Activated CD4-positive, alpha-beta T cell treated with anti-CD3 and anti-CD28 coated beads for 4 hours (primary cell): ENCODE measurements around the gene ACE.
A peak's percentile ranks its signal among the peaks of the same experiment; 100 is the strongest.
"Not testable (repeated sequence)": the region's sequence is repeated elsewhere in the genome, so short reads cannot be mapped to it uniquely, and the experiment has no call there.

ENCODE experiments used
- DNase-seq, 2 donors: peaks; one replicate each; pipeline ENCODE4 v3.0.0-alpha.2; 2020

ACE gene

DNA sequence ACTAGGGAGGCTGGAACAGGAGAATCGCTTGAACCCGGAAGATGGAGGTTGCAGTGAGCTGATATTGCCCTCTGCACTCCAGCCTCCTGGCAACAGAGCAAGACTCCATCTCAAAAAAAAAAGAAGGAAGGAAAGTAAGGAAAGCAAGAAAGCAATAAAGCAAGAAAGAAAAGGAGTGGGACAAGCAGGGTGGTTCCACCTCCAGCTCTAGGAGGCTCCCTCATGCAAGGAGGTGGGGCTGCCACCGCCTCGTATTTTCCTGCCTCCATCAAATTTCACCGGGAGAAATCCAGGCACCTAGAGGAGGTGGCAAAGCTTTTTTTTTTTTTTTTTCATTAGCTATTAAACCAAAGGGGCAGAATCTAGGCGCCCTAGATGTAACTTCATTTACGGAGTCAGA, 31.8 kb upstream of the ACE start:
- DNase-seq, result no peak

DNA sequence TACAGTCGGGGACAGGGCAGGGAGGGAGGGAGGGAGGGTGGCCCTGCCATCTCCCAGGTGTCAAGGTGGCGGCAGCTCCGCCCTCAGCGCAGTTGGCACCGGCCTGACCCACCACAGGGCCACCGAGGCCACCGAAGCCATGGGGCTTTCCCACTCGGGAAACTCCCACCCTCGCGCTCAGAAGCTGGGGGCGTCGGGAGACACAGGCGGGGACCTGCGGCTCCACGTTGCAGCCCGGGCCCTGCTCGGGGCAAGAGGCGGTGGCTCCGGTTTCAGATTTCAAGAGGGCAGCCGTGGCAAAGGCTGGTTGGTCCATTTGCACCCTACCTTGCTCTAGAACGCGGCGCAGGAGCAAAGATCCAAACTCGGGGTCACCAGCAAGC, 31.3 kb upstream of the ACE start:
- peak; percentile 71 to 77 for DNase-seq

DNA sequence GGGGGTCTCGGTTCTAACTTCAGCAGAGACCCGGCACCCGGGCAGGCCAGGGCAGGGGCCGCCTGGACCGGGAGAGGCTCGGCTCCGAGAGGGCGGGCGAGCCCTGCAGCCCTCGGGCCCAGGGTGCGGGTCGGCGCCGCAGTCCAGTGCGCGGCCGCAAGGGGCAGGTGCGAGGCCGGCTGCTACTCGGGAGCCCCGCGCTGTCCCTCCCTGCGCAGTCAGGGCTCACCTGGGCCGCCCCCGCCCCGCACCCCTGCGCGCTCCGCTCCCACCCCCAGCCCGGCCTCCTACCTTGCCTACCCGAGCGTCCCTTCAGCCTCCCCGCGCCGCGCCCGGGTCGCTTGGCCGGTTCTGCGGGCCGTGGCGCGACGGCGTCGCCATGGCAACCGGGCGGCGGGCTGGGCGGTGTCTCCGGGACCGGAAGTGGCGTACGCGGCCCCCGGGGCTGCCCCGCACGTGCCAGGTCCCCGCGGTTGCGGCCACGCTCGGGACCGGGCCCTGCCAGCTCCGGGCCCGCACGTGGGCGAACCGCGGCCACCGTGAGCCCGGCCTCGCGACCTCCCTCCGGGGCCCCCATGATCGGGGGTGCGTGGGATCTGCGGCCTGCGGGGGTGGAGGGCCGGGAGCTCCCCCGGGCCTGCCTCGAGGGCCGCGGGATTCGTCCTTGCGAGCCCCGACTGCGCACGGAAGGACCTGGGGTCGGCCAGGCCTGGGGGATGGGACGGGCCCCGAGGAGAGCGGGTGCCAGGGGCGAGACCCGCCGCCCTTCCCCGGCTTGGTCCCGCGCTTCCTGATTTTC, 30.7 kb upstream of the ACE start, which contains the start of gene CYB561:
TSS of gene CYB561 (minus strand) at position 353 of the 799 bp plus-strand sequence. CDS start 8,759 bp downstream, outside the sequence.
- DNase-seq, result peak; percentile 51 to 72

DNA sequence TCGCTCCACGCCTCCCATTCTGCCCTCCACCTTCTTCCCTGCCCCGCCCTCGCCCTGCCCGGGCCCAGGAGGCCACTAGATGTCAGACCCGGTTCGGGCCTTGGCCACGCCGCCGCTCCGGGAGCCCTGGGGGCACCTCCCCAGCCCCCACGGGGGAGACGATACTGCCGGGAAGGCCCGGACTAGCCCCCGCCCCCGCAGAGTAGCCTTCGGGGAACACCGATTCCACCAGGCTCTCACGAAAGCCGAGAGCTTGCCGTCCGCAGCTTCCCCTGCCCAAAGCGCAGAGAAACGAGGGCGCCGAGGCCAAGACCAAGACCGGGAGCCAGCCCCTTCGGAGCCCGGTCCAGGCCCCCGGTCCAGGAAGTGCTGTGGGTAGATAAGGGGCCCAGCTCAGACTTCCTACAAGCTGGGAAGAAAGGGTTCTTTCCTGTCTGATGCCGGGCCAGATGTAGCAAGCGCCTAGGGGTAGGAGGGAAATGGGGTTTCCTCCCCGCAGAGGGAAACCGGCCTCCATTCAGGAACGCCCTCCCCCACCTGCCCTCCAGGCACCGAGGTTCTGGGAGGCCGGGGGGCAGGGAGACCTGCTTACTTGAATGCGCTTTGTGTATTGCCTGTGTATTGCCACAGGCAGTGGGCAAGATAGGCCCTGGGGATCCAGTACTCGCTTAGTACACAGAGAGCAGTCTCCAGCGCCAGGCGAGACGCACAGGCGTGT, 29.9 kb upstream of the ACE start:
- DNase-seq, result peak; percentile 47 to 63

DNA sequence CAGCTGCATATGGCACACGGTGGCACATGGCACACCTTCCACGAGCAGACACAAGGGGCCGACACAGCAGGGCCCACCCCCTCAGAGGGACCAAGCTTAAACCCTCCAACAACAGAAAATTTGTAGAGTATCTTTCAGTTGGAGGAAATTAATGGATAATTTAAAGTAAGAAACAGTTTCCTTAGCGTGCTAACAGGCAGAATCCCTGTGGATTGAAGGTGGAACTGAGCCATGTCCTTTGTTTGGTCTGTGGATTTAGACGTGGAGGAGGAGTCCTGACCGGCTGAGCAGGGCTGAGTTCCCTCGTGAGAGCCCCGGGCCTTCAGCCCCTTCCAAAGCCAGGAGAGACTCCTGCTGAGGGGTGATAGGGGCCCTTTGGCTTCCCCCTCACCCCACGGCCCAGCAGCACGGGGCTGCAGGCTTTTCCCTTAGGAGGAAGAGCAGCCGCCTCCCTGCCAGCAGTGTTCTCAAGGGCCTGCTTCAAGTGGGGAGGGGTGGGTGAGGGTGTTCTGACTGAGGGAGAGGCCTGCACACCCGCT, 29.3 kb upstream of the ACE start:
- no peak for DNase-seq

DNA sequence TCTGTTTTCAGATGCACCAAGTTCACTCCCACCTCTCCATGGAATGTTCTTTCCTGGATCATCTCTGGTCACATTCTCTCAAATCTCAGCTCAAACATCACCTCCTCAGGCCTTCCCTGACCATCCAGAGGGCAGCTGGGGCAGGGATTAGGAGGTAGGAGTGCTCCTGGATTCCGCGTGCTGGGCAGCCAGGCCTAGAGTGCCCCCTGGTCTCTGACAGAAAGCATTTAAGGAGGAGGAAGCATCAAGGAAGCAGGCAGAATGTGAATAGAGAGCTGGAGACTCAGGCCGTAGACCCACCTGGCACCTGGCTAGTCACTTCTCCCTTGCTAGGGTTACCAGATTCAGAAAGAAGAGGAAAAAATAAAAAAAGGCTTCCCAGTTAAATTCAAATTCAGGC, 28.2 kb upstream of the ACE start:
- no peak for DNase-seq

DNA sequence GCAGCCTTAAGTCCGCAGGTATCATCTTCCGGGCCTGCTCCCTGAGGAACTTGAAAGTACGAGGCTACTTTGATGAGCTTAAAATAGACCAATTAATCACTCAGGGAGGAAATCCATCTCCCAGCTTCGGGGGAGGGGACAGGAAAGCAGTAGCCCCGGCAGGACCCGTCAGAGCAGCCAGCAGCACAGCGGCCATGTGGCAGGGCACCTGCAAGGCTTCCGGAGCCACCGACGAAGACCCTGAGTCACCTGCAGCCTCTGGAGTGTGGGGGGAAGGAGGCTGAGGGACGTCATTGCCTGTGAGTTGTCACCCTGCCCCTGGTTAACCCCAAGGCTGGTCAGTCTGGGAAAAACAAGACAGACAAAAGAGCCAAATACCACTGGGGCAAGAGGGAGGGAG, 26.3 kb upstream of the ACE start:
- DNase-seq, result no peak

DNA sequence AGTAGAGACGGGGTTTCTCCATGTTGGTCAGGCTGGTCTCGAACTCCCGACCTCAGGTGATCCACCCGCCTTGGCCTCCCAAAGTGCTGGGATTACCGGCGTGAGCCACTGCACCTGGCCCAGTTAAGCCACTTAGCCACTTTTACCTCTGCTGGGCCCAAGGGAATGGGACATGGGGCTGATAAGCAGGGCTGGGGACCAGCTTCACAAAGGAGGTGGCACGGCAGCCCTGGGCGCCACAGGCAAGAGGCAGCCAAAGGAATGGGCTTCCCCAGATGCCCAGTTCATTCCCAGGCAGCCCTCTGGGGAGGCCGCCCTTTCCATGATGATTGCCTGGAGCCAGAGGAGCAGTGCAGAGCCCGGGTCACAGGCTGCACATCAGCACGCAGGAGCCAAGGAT, 25.7 kb upstream of the ACE start:
- DNase-seq, result no peak

DNA sequence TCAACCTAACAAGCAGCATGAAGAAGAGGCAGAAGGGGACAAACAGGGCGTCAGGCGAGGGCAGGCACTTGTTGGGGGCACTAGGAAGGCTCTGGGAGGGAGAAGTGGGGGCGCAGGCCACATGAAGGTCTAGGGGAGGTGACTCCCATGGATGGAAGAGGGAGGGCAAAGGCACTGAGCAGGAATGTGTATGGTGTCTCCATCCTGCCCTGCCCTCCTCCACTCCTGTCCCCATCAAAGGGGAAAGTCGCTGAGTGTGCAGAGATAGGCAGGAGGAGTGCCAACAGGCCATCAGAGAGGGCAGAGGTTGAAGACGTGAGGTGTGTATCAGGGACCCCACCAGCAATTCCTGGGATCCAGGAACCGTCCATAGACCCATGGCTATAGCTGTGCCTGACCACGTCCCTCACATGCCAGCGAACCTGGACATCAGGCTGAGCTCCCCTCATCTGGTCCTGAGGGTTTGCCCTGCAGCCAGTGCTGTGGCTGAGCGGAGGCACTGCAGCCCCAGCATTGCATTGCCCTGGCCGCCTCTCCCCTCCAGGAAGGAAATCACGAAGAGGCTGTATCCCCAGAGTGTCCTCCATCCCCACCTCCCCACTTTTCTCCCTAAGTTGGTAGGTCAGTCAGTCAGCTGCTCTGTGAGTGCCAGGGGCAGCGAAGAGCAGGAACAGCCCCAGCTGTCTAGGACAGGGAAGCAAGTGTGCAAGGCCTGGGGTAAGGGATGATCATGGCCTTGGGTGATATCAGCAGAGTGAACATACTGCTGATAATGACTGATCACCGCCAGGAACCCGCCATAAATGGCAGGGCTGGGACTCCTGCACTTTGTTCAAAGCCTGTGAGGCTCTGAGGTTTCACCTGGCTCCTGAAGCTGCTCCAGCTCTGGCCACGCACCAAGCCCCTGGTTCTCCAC, 24.6 kb upstream of the ACE start:
- no peak for DNase-seq

DNA sequence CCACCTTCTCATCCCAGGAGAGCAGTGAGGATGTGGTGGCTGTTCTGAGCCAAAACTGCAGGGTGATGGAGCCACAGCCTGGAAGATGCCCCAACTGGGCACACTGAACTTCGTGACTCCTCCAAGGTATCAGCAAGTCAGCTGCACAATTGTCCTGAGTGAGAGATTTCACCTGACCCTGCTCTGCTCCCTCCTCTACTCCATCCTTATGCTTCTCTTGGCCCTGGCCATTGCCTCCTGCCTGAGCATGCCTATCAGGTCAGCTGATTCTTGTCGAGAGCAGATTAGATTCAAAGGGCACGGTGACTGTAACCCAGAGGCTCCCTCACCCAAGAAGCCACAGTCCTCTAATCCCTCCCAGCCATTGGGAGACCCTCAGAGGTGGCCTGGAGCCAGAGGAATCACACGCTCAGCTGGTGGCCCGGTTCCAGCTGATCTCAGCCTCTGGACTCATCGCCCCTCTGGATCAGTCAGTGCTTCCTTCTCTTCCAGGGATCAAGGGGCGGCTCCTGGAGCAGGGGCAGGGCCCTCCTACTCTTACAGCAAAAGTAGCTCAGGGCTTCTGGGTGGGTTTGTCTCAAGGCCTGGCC, 23.8 kb upstream of the ACE start:
- DNase-seq, result no peak

DNA sequence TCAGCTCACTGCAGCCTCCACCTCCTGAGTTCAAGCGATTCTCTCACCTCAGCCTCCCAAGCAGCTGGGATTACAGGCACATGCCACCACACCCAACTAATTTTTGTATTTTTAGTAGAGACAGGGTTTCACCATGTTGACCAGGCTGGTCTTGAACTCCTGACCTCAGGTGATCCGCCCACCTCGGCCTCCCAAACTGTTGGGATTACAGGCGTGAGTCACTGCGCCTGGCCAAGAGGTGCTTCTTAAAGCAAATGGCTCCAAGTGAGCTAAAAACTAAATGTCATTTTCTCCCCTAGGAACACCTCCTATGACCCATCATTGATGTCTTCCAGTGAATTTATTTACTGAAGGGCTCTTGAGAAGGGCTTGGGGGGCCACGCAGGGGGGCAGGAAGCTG, 22.5 kb upstream of the ACE start:
- not testable (repeated sequence) for DNase-seq

DNA sequence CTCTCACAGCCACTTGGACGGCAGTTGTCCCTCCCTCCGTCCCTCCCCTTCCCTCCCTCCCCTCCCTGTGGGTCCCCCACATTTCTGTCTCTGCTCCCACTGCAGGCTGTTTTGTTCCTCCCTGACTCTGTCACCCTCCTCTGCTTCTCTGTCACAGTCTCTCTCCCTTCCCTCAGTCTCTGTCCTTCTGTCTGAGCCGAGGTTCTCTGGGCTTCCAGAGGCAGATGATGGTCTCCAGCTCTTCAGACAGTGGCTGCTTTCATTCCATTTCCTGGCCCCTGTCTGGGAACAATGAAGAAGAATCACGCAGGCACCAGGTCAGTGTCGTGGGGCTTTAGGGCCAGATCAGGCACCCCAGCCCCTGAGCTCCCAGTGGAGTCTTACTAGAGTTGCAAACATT, 21.9 kb upstream of the ACE start:
- DNase-seq, result no peak

DNA sequence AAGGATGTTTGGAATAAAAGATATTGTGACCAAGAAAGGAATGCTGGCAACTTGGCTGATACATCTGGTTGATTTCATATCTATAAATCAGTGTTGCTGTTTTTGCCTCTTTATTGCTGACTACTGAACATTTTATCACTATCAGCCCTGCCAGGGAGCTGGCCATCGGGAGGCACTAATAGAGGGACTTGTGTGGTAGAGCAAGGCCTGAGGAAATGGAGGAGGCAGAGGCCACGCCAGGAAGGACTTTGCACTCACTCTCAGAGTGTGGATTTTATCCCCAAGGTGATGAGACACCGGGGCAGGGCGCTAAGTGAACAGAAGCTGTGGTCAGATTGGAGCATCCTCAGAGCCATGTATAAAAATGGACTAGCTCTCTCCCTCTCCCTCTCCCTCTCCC, 21.4 kb upstream of the ACE start:
- DNase-seq, result no peak

DNA sequence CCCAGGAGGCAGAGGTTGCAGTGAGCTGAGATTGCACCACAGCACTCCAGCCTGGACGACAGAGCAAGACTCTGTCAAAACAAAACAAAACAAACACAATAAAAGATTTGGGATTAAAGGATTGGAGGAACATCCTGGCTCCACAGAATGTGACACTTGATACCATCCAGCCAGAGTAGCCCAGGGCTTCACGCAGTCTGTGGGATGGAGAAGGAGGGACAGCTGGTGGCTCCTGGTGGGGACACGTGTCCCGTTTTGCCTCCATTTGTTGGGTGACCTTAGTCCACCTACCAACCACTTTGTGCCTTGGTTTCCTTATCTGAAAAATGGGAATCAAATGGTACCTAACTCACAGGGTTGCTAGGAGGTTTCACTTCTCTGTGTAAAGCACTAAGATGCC, 18.4 kb upstream of the ACE start:
- no peak for DNase-seq

DNA sequence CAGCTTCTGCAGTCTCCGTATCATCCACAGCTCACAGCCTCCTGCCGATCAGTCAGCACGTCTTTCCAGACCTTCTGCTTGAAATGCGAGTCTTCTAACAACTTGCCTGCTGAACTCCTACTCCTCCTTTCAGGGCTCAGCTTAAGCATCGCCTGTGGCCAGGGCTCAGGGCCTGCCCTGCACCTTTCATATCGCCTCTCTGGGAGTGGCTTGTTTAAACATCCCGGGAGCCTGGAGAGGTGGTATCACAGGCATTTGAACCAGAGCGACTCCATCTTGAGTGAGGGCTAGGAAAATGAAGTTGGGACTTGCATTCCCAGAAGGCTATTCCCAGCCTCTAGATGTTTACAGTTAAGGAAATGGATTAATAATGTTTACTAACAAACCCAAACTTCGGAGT, 16.8 kb upstream of the ACE start:
- no peak for DNase-seq

DNA sequence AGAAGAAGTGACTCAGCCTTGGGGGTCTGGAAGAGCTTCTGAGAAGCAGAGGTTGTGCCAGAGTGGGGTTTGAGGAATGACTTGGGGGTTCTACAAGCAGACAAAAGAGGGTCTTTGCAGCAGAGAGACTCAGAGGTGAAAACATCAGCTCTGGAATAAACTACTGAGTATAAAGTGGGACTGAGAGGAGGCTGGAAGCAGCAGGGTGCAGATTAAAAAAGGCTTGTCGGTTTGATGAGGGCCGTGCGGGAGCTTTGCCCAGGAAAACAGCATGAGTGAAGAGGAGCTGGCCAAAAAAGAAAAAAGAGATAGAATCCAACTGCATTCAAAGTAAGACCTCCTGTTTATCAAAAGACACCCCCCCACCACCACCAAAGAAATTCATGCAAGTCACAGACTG, 13.1 kb upstream of the ACE start:
- DNase-seq, result no peak

DNA sequence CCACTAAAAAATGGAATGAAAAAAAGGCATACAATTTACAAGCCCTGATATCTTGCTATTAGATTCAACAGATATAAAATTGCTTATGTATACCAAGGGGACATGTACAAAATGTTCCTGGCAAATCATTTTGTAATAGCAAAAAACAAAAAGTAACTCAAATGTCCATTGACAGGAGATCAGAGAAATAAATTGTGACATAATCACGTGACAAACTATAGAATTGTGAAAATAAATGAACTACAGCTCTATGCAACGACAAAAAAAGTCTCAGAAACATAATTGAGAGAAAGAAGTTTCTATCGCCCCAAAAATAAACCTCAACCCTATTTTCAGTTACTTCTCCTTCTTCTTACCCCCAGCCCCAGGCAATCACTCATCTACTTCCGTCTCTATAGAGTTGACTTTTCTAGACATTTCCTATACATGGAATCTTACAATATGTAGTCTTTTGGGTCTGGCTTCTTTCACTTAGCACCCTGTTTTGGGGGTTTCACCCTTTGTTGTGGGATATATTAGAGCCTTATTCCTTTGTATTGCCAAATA, 12.1 kb upstream of the ACE start:
- DNase-seq, result no peak

DNA sequence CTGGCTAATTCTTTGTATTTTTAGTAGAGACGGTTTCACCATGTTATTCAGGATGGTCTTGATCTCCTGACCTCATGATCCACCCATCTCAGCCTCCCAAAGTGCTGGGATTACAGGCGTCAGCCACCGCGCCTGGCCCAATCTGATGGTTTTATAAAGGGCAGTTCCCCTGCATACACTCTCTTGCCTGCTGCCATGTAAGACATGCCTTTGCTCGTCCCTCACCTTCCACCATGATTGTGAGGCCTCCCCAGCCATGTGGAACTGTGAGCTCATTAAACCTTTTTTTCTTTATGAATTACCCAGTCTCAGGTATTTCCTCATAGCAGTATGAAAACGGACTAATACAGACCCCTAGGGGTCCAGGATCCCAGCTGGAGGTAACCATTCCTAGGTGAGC, 8.8 kb upstream of the ACE start:
- DNase-seq, result not testable (repeated sequence)

DNA sequence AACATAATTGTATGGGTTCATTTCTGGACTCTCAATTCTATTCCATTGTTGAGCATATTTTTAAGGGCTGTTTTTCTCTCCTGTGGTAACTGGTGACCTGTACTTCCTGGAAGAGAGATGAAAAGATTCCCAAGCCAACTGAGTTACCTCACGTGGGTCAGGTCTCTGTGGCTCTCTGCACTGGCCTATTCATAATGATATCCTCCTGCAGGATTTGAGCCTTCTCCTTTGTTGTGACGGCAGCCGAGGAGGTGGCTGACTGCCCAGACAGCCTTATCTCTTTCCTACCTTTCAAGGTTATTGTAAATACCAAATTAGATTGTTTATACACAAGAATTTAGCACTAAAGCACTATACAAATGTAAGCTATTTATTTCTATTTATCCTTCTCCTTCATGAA, 2.7 kb upstream of the ACE start:
- DNase-seq, result no peak

DNA sequence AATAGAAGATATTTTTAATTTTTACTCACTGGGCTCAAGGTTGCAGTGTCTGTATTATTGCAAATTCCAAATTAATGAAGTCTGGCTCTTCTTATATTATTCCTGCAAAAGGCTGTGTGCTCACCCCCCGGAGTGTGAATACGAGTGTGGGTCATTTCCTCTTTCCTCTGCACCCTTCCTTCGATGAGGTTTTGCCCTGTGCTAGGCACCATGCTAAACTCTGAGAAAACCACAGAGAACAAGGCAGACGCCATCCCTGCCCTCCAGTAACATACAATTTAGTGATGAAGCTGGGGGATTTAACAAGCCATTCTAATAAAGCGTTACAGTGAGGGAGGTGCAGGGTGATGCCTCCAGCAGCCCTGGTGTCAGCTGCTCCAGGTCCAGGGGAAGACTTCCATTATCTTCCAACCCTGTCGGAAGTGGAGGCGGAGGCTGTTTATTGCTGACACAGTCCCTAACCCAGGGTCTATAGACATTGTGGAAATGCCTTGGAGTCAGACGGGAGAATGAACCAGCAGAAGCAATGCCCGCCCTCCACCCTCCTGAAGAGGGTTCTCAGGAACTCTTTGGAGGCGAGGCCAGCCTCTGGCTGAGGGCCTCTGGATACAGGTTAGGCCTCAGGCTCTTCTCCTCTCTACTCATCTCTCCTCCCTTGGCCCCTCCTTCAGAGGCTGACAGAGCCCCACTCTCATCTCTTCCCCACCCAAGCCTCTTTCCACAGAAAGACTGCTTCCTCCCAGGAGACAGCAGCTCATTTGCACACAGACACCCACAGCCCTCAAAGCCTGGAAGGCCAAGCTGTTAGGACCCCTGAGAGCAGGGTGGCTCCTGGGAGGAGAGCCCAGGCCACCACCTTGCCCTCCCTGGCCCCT, 2.0 kb upstream of the ACE start:
- DNase-seq, result no peak
